ENCODE results near the gene CCDC106.
A peak's percentile ranks its signal among the peaks of the same experiment; 100 is the strongest.

CCDC106 gene

DNA sequence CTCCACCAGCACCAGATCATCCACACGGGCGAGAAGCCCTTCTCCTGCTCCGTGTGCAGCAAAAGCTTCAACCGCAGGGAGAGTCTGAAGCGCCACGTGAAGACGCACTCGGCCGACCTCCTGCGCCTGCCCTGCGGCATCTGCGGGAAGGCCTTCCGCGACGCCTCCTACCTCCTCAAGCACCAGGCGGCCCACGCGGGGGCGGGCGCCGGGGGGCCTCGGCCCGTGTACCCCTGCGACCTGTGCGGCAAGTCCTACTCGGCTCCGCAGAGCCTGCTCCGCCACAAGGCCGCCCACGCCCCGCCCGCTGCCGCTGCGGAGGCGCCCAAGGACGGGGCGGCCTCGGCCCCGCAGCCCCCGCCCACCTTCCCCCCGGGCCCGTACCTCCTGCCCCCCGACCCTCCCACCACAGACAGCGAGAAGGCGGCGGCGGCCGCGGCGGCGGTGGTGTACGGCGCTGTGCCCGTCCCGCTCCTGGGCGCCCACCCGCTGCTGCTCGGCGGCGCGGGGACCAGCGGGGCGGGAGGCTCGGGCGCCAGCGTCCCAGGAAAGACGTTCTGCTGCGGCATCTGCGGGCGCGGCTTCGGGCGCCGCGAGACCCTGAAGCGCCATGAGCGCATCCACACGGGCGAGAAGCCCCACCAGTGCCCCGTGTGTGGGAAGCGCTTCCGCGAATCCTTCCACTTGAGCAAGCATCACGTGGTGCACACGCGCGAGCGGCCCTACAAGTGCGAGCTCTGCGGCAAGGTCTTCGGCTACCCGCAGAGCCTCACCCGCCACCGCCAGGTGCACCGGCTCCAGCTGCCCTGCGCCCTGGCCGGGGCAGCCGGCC lies 33.1 kb upstream of the CCDC106 start:
- no peak for DNase-seq

GRCh38 chr19:55615543-55616394 lies 32.2 kb upstream of the CCDC106 start:
- DNase-seq: no peak

GRCh38 chr19:55616395-55616875 lies 31.6 kb upstream of the CCDC106 start:
- DNase-seq: no peak

- DNase-seq: no peak
Observed at GRCh38 chr19:55617426-55617825, 30.6 kb upstream of the CCDC106 start.

DNA sequence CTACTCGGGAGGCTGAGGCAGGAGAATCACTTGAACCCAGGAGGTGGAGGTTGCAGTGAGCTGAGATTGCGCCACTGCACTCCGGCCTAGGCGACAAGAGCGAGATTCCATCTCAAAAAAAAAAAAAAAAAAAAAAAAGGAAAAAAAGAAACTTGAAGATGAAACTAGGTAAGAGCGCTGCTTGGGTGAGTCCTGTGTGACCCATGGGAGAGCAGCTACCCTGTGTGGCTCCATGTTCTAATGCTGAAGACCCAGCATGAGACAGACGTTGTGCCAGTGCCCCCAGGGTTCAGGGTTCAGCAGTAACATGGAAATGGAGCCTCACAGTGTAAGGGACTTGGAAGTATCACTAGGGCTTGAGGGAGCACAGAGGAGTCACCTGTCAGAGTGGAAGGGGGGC lies 29.6 kb upstream of the CCDC106 start:
- DNase-seq: no peak

- DNase-seq: no peak
Observed at GRCh38 chr19:55619286-55619685, 28.7 kb upstream of the CCDC106 start.

DNA sequence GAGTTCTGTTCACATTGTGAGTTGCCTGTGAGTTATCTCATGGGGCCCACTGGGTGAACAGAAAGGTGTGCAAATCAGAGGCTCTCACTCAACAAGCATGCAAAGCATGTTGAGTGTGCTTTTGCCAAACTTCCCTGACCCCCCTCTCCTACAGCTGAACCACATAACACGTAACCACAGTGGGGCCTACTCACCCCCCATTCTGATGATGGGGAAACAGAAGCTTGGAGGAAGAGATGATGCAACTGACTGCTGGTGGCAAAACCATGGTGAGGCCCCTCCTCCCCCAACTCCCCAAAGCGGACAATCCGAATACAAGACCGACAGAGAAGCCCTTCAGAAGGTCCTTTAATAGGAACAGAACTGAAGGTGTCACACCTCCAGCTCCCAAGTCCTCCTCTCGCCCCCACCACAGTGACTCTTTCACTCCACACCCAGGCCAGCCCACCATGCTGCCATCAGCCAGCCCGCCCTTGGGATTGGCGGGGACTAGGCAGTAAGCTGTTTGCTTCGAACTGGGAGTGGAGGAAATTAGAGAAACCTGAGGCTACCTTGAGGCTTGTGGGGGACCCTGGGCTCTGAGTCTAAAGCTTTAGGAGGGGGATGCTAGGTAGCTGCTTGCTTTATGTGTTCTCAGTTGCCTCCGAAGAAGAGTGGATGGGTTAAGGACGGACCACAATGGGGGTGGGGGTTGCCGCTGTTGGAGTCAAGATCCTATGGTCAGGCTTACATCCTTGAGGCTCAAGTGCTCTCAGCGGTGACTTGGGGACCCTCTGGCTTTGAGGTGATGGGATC lies 27.4 kb upstream of the CCDC106 start:
- DNase-seq: peak; percentile 38

GRCh38 chr19:55621205-55621672 lies 26.8 kb upstream of the CCDC106 start:
- DNase-seq: no peak

DNA sequence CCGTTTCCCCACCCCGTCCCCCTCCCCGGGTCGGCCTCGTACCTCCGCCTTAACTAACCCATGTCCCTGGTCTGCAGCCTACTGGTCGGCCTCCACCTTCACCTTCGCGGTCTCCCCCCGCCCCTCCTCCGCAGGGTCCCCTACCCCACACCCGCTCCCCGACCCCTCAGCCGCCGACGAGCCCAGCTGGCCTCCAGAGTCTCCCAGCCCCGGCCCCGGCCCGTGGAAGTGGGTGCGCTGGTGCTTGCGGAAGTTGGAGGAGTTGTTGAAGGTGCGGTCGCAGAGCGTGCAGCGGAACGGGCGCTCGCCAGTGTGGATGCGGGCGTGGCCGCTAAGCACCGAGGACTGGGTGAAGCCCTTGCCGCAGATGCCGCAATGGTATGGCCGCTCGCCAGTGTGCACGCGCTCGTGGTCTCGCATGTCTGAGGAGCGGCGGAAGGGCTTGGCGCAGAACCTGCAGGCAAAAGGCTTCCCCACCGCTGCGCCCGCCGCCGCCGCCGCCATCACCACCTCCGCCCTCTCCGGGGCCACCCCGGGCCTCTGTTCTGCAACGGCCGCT lies 26.3 kb upstream of the CCDC106 start:
- DNase-seq: no peak

DNA sequence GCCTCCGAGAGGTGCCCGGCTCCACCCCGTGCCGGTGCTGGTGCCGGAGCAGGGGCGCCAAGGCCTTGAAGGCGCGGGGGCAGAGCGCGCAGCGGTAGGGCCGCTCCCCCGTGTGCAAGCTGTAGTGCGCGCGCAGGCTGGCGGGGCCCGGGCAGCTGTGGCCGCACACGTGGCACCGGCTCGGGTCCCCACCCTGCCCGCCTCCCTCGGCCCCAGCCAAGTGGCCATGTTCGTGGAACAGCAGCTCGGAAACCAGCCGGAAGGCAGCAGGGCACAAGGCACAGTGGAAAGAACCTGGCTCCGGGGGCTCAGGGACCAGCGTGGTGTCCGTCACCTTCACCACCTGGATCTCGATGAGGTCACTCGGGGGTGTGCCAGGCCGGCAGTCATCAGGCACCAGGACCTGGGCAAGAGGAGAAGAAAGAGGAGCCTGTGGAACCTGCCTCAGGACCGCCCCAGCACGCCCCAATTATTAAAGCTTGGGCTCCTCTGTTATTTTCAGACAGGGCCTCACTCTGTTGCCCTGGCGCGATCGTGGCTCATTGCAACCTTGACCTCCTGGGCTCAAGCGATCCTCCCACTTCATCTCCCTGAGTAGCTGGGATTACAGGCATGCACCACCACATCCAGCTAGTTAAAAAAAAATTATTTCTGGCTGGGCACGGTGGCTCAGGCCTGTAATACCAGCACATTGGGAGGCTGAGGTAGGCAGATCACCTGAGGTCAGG lies 25.6 kb upstream of the CCDC106 start:
- DNase-seq: no peak

DNA sequence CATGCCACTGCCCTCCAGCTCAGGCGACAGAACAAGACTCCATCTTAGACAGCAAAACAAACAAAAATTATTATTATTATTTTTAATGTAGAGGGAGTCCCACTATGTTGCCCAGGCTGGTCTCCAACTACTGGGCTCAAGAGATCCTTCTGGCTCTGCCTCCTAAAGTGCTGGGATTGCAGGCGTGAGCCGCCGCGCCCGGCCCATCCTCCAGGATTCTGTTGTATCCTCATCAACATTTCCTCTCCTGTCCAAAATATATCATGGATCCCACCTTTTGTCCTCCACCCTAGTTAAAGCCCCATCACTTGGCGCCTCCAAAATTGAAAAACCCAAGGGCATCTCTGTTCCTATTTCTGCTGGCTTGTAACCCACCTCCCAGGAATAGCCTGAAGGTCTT lies 24.9 kb upstream of the CCDC106 start:
- DNase-seq: no peak

- peak; percentile 39 for DNase-seq
Observed at GRCh38 chr19:55623561-55623960, 24.5 kb upstream of the CCDC106 start.

- DNase-seq: peak; percentile 91
Observed at GRCh38 chr19:55624109-55625003, 23.7 kb upstream of the CCDC106 start, which contains the start of gene ZNF784. ZNF784 (minus strand) TSS chr19:55624566; CDS start chr19:55624561, 5 bp downstream.

GRCh38 chr19:55625004-55625326 lies 23.0 kb upstream of the CCDC106 start:
- DNase-seq: no peak

DNA sequence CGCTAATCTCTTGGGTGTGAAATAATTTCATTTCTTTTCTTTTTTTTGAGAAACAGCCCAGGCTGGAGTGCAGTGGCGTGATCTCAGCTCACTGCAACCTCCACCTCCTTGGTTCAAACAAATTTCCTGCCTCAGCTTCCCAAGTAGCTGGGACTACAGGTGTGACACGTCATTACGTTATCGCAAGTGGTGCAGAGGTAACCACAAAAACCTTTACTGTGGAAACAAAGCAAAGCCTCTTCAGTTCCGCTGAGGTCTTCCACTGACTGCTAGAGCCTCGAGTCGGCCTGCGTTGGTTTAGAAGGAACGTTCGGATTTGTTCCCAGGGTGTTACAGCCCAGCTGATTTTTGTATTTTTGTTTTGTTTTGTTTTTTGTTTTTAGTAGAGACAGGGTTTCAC lies 21.7 kb upstream of the CCDC106 start:
- no peak for DNase-seq

- DNase-seq: peak; percentile 96
Observed at GRCh38 chr19:55632463-55632834, 15.6 kb upstream of the CCDC106 start.

DNA sequence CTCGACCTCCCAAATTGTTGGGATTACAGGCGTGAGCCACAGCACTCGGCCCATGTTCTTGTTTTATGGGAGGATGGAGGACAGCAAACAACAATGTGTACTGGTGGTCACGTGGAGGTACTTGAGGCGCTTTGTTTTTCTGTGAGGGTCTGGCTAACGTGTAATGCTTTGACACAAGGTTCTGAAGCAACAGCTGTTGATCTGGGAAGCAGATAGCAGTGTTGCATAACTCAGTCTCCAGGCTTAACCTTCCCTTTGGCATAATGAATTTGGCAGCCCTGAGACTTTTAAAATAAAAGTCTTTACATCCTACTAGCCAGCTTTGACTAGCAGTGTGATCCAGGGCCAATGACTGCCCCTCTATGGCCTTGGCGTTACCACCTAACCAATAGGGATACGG lies 14.2 kb upstream of the CCDC106 start:
- no peak for DNase-seq

DNA sequence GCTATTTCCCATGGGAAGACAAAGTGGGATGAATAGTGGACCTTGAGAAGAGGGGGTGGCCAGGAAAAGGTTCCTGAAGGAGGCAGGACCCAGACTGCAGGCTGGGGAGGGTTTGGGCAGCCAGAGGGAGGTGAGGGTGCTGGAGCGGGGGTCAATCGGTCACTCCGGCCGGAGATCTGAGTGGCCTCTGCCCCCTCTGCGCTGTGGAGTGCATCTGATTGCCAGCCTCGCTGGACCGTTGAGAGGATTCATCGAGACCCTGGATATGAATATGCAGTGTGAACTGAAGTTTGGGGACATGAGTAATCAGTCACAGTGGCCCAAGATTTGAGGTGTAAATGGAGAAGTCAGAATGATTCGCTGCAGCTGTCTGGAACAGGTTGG lies 12.7 kb upstream of the CCDC106 start:
- DNase-seq: no peak

- DNase-seq: no peak
Observed at GRCh38 chr19:55635856-55636440, 12.1 kb upstream of the CCDC106 start.

DNA sequence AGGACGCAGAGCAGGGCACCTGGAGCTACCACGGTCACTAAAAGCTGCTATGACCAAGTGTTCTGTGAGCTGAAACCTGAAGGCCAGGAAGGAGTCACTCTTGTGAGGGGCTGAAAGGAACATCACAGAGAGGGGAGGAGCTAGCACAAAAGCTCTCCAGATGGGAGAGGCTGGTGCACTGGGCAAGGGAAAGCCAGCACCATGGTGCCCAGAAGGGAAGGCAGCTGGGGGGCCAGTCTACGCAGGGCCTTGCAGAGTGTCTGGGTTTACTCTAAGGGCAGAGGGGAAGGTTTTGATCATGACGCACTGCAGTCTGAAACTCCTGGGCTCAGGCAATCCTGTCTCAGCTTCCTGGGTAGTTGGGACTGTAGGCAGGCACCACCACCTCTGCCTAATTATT lies 11.3 kb upstream of the CCDC106 start:
- no peak for DNase-seq

- DNase-seq: no peak
Observed at GRCh38 chr19:55637534-55637933, 10.5 kb upstream of the CCDC106 start.
